Dedifferentiated amniotic fluid mesenchymal stem cell (primary cell): ENCODE measurements around the gene GOLPH3.
"Not testable (repeated sequence)": the region's sequence is repeated elsewhere in the genome, so short reads cannot be mapped to it uniquely, and the experiment has no call there.

Experiments used
- DNase-seq: peaks from one replicate; pipeline ENCODE4 v3.0.0-alpha.2; 2016; ENCODE audit errors: extremely low spot score

The GOLPH3 gene

DNA sequence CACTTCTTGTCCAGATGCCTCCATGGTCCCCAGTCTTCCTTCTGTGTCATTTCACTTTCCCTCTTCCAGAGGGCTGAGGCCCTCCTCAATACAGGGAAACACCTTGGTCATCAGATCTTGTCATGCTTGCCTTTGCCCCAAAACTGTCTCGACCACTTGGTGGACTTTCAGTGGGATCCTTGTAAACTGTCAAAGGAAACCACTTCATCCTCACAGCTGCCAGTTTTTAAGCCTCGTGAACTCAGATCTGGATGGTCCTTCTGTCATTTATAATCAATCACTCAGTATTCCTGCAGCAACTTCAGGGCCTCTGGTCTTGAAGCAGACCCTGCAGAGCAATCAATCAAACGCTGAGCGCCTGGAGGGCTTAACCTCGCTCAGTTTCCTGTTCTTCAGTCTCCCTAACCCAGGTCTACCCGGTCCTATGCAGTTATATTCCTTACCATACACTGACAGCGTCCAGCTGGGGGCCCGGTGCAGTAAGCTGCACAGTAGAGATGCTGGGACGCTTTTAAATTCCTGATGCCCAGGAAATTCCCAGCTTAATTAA, 74.6 kb downstream of the GOLPH3 start:
- DNase-seq, result no peak

DNA sequence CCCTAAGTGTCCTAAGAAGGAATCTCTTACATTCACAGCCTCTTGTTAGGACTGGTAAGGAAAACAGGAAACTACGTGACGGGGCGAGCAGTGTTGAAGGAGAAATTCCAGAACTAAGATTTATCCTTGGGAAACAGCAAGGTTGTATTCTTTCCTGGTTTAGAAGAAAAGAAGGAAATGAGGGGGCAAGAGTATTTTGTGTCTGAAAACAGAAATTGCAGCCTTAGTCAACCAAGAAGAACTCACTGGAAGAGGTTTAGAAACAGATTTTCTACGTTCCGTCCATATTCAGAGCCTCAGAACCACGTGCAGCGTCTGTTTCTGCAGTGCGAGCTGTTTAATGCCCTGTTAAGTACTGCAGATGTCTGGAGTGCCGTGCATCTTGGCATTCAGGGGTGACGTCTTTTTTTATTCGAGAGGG, 75.2 kb downstream of the GOLPH3 start:
- DNase-seq, result no peak

DNA sequence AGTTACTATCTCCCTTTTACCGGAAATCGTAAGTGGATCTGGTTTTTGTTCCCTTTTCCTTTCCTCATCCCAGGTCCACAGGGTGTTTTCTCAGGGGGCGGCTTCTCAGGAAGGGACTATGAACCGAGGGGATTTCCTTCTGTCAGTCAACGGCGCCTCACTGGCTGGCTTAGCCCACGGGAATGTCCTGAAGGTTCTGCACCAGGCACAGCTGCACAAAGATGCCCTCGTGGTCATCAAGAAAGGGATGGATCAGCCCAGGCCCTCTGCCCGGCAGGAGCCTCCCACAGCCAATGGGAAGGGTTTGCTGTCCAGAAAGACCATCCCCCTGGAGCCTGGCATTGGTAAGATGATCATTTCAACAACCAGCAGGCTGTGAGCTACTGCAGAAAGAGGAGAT, 75.8 kb downstream of the GOLPH3 start:
- DNase-seq, result no peak

DNA sequence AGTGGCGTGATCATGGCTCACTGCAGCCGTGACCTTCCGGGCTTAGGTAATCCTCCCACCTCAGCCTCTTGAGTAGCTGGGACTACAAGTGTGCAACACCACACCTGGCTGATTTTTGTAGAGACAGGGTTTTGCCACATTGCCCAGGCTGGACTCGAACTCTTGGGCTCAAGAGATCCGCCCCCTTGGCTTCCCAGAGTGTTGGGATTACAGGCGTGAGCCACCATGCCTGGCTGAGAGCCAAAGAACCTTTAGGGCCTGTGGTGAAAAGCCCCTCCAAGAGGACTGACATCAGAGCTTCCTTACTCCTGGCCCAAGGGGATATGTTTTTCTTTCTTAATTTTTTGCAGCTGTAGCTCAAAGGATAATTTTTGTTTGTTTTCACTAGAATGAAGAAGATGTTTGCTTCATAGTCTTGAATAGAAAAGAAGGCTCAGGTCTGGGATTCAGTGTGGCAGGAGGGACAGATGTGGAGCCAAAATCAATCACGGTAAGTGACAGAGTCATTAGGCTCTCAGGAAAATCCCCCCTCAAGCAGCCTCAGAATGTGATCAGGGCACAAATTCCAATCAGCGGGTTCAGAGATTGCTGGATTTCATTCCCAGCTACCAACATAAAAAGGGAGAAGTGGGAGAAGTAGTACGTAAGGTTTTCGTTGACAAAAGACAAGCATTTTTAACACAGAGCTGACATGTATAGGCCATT, 77.1 kb downstream of the GOLPH3 start:
- DNase-seq, result no peak

DNA sequence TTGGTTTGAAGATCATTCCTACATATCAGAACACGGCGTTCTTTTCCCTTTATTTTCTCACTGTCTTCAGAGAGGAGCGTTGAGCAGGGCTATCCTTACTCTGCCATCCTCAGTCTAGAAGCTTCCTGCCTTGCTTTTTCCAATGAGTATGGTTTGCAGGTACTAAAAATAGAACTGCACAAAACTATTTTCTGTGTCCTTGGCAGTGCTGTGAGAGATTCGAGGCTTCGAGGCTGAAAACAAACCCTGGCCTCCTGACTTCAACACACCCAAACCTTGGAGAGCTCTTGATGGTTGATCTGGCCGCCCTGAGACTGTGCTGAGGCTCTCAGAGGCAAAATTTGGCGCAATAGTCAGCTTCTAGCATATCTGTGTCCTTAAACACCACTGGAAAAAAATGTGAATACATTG, 78.9 kb downstream of the GOLPH3 start:
- DNase-seq, result no peak

DNA sequence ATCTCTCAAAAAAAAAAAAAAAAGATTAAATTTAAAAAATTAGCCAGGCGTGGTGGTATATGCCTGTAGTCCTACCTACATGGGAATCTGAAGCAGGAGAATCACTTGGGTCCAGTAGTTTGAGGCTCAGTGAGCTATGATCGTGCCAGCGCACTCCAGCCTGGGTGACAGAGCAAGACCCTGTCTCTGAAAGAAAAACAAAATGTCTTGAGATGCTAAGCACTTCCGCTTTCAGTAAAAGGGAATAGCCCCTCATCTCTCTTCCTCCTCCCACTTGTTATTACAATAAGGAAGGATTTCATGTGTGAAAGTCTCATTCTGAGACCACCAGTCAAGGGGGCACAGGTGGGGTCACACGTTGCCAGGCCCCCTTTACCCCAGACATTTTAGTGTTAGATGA, 79.4 kb downstream of the GOLPH3 start:
- no peak for DNase-seq

DNA sequence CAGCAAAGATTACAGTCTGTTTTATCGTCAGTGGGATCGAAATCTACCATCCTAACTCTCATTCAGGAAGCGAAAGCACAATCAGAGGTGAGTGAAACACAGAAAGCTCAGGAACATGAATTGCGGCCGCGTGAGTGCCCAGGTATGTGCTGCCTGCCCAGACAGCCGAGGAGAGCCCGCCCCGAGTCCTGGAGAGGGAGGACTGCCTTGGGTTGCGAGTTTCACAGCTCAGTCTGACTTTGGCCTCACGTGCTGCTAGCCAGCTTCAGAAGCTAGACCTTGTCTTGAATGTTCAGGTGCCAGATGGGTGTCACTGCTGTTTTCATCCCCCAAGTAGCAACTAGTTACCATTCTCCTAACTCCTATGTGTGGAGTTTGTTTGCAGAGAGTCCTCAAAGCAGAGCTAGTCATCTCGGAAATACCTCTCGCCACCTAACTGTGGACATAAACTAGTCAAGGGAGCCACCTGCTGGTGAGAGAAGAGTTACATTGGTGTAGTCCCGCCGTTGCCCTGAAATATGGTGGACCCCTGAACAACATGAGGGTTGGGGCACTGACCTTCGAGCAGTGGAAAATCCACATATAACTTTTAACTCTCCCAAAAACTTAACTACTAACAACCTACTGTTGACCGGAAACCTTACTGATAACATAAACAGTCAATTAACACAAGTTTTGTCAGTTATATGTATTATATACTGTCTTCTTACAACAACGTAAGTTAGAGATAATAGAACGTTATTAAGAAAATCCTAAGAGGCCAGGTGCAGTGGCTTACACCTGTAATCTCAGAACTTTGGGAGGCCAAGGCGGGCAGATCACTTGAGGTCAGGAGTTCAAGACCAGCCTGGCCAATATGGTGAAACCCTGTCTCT, 80.9 kb downstream of the GOLPH3 start:
- peak; percentile 59 for DNase-seq

DNA sequence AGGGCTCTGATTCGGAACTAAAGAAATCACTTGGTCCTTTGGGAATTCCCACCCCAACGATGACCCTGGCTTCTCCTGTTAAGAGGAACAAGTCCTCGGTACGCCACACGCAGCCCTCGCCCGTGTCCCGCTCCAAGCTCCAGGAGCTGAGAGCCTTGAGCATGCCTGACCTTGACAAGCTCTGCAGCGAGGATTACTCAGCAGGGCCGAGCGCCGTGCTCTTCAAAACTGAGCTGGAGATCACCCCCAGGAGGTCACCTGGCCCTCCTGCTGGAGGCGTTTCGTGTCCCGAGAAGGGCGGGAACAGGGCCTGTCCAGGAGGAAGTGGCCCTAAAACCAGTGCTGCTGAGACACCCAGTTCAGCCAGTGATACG, 83.4 kb downstream of the GOLPH3 start:
- DNase-seq, result no peak

DNA sequence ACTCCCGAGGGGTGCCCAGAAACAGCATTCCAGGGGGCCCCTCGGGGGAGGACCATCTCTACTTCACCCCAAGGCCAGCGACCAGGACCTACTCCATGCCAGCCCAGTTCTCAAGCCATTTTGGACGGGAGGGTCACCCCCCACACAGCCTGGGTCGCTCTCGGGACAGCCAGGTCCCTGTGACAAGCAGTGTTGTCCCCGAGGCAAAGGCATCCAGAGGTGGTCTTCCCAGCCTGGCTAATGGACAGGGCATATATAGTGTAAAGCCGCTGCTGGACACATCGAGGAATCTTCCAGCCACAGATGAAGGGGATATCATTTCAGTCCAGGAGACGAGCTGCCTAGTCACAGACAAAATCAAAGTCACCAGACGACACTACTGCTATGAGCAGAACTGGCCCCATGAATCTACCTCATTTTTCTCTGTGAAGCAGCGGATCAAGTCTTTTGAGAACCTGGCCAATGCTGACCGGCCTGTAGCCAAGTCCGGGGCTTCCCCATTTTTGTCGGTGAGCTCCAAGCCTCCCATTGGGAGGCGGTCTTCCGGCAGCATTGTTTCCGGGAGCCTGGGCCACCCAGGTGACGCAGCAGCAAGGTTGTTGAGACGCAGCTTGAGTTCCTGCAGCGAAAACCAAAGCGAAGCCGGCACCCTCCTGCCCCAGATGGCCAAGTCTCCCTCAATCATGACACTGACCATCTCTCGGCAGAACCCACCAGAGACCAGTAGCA, 83.9 kb downstream of the GOLPH3 start:
- no peak for DNase-seq

DNA sequence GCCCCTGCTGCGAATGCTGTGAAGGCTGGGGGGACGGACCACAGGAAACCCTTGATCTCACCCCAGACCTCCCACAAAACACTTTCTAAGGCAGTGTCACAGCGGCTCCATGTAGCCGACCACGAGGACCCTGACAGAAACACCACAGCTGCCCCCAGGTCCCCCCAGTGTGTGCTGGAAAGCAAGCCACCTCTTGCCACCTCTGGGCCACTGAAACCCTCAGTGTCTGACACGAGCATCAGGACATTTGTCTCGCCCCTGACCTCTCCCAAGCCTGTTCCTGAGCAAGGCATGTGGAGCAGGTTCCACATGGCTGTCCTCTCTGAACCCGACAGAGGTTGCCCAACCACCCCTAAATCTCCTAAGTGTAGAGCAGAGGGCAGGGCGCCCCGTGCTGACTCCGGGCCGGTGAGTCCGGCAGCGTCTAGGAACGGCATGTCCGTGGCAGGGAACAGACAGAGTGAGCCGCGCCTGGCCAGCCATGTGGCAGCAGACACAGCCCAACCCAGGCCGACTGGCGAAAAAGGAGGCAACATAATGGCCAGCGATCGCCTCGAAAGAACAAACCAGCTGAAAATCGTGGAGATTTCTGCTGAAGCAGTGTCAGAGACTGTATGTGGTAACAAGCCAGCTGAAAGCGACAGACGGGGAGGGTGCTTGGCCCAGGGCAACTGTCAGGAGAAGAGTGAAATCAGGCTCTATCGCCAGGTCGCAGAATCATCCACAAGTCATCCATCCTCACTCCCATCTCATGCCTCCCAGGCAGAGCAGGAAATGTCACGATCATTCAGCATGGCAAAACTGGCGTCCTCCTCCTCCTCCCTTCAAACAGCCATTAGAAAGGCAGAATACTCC, 84.7 kb downstream of the GOLPH3 start:
- DNase-seq, result no peak

DNA sequence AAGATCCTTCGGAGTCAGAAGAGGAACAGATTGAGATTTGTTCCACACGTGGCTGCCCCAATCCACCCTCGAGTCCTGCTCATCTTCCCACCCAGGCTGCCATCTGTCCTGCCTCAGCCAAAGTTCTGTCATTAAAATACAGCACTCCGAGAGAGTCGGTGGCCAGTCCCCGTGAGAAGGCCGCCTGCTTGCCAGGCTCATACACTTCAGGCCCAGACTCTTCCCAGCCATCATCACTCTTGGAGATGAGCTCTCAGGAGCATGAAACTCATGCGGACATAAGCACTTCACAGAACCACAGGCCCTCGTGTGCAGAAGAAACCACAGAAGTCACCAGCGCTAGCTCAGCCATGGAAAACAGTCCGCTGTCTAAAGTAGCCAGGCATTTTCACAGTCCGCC, 85.9 kb downstream of the GOLPH3 start:
- no peak for DNase-seq

DNA sequence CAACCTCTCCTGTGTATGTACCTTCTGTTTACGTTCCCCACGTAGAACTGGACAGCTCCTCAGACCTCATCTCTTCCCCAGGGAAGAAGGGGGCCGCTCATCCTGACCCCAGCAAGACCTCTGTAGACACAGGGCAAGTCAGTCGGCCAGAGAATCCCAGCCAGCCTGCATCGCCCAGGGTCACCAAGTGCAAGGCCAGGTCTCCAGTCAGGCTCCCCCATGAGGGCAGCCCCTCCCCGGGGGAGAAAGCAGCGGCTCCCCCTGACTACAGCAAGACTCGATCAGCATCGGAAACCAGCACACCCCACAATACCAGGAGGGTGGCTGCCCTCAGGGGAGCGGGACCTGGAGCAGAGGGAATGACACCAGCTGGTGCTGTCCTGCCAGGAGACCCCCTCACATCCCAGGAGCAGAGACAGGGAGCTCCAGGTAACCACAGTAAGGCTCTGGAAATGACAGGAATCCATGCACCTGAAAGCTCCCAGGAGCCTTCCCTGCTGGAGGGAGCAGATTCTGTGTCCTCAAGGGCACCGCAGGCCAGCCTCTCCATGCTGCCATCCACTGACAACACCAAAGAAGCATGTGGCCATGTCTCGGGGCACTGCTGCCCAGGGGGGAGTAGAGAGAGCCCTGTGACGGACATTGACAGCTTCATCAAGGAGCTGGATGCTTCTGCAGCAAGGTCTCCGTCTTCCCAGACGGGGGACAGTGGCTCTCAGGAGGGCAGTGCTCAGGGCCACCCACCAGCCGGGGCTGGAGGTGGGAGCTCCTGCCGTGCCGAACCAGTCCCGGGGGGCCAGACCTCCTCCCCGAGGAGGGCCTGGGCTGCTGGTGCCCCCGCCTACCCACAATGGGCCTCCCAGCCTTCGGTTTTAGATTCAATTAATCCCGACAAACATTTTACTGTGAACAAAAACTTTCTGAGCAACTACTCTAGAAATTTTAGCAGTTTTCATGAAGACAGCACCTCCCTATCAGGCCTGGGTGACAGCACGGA, 86.7 kb downstream of the GOLPH3 start:
- no peak for DNase-seq

DNA sequence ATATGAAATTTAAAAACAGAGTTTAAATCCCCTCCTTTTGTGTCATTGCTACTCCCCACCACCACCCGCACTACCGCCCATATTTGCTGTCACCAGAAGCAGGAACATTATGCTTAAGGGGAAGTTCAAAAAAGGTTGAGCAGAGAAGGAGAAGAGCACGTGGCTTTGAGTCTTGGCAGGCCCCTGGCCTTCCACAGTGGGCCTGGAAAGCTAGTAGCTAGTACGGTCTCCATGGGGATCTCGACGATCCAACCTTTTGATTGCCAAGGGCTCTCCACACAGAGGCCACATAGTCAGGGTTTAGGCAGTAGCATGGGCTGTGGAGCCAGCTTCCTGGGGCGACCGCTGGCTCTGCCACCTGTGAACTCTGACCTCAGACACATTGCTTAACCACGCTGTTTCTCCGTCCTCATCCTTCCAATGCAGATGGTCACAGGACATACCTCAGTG, 90.1 kb downstream of the GOLPH3 start:
- DNase-seq, result no peak

DNA sequence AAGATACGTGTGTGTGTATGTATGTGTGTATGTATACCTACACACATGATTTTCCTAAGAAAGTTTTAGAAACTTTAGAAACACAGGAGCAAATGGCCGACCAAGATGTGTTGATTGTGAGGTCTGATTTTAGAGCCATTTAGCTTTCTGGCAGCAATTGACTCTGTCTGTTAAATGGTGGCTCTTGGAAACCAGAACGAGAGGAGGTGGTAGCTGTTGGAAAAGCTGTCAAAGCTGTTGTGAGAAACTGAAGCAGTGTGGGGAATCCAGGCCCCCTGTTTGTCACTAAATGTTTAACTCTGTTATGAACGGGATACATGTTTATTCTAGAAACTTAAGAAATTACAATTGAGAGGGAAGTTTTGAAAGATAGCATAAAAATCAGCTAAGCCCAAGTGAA, 91.4 kb downstream of the GOLPH3 start:
- DNase-seq, result no peak

DNA sequence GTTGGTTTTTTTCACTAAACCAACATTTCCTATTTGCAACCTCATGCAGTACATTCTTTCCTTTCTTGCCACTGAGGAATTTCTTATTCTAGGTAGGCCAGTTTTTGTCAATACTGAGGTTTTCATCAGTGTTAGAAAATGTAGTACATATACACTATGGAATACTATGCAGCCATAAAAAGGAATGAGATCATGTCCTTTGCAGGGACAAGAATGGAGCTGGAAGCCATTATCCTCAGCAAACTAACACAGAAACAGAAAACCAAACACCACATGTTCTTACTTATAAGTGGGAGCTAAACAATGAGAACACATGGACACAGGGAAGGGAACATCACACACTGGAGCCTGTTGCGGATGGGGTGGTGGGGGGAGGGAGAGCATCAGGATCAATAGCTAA, 93.6 kb downstream of the GOLPH3 start:
- DNase-seq, result not testable (repeated sequence)

DNA sequence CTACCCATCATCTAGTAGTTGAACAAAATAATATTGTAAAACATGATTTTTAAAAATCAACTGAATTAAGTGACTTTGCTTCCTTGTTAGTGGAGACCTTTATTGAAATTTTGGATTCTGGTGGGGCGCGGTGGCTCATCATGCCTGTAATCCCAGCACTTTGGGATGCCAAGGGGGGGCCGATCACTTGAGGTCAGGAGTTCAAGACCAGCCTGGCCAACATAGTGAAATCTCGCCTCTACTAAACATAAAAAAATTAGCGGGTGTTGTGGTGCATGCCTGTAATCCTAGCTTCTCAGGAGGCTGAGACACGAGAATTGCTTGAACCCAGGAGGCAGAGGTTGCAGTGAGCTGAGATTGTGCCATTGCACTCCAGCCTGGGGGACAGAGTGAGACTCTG, 95.3 kb downstream of the GOLPH3 start:
- not testable (repeated sequence) for DNase-seq

DNA sequence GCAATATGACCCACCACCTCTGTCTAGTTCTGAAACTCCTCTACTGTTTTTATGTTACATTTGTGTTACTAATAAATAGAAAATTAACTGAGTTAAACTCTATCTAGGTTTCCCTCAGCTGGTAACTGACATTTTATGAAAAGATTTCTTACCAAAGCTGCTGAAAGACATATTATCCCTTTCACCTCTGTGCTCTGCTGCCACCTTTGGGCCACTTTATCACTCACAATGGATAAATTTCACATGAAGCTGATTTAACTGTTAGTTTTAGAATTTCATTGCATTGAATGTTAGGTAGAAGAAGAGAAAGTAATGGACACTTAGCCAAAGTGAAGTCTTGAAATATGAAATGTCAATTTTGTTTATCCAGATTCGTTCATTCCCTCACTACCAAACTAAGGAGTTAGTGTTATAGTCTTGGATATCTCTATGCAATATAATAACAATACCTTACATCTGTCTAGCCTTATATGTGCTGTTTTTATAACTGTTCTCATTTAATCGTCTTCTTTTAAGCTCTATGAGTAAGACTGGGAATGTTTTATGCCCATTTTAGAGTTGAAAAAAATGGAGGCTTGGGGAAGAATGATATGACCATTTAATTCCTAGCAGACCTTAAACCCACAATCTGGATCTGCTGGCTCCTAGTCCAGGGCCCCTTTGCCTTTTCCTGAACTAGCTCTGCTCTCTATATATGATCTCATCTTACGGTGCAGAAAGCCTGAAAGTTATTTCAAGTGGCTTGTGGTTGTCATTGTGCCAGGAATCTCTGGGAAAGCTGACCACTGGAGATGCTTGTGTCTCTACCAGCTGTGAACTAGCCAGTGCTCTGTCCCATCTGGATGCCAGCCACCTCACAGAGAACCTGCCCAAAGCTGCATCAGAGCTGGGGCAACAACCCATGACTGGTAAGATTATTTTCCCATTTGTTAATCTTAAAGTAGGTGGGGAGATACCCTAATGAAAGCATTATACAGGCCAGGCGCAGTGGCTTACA, 97.1 kb downstream of the GOLPH3 start:
- DNase-seq, result peak; percentile 69
